ENCODE data around the gene TRAPPC5.

Gene TRAPPC5

GRCh38 chr19:7730286-7731217 is 49.9 kb downstream of the TRAPPC5 start:
- no peak for TF ChIP-seq SUZ12 (IDR thresholded peaks at IDR 0.05)
- POLR2A ChIA-PET: no interaction called here
- CTCF ChIA-PET: no interaction called here
- DNase-seq (ENCODE audit: extremely low spot score): no peak

- POLR2A ChIA-PET: no interaction called here
- DNase-seq (ENCODE audit: extremely low spot score): no peak
- CTCF ChIA-PET: no interaction called here
- TF ChIP-seq FOXM1 (IDR thresholded peaks at IDR 0.05; ENCODE audit: borderline replicate concordance) (no peak), FOXK2 (IDR thresholded peaks at IDR 0.05) (no peak), FOXA1 (IDR thresholded peaks at IDR 0.05) (no peak), BHLHE40 (IDR thresholded peaks at IDR 0.05; ENCODE audit: borderline replicate concordance) (no peak), CTBP1 (IDR thresholded peaks at IDR 0.05; ENCODE audit: borderline replicate concordance) (no peak), ELF4 (IDR thresholded peaks at IDR 0.05) (no peak), ARNT (IDR thresholded peaks at IDR 0.05) (no peak), HDGF (IDR thresholded peaks at IDR 0.05; ENCODE audit: borderline replicate concordance) (no peak), SUZ12 (IDR thresholded peaks at IDR 0.05) (no peak), TARDBP (IDR thresholded peaks at IDR 0.05) (no peak), LEF1 (IDR thresholded peaks at IDR 0.05; ENCODE audit: borderline replicate concordance) (no peak)
Observed at GRCh38 chr19:7731218-7731595, 50.6 kb downstream of the TRAPPC5 start.

- ChIA-PET CTCF (no interaction called here), POLR2A (no interaction called here)
- DNase-seq (ENCODE audit: extremely low spot score): no peak
- TF ChIP-seq TARDBP (IDR thresholded peaks at IDR 0.05) (no peak), CTBP1 (IDR thresholded peaks at IDR 0.05; ENCODE audit: borderline replicate concordance) (no peak), FOXM1 (IDR thresholded peaks at IDR 0.05; ENCODE audit: borderline replicate concordance) (no peak), SP1 (IDR thresholded peaks at IDR 0.05) (no peak), L3MBTL2 (conservative IDR thresholded peaks at IDR 0.05) (no peak), ARNT (IDR thresholded peaks at IDR 0.05) (no peak), HDGF (IDR thresholded peaks at IDR 0.05; ENCODE audit: borderline replicate concordance) (no peak), ELF4 (IDR thresholded peaks at IDR 0.05) (no peak), FOXA1 (IDR thresholded peaks at IDR 0.05) (no peak), NFRKB (IDR thresholded peaks at IDR 0.05) (no peak), BHLHE40 (IDR thresholded peaks at IDR 0.05; ENCODE audit: borderline replicate concordance) (no peak), FOXK2 (IDR thresholded peaks at IDR 0.05) (no peak), ZNF384 (IDR thresholded peaks at IDR 0.05) (no peak), LEF1 (IDR thresholded peaks at IDR 0.05; ENCODE audit: borderline replicate concordance) (no peak), PKNOX1 (IDR thresholded peaks at IDR 0.05) (no peak), SUZ12 (IDR thresholded peaks at IDR 0.05) (no peak)
Observed at GRCh38 chr19:7731615-7732014, 51.0 kb downstream of the TRAPPC5 start.

GRCh38 chr19:7732045-7732444 is 51.4 kb downstream of the TRAPPC5 start, which contains the start of gene CLEC4G:
Gene CLEC4G, minus strand, starts transcription at chr19:7732110. Its CDS starts 8 bp downstream, at chr19:7732102.
- ChIA-PET POLR2A (no interaction called here), CTCF (no interaction called here)
- no peak for TF ChIP-seq HDGF (IDR thresholded peaks at IDR 0.05; ENCODE audit: borderline replicate concordance)
- TF ChIP-seq FOXK2 (IDR thresholded peaks at IDR 0.05): no peak
- no peak for TF ChIP-seq ZNF384 (IDR thresholded peaks at IDR 0.05)

GRCh38 chr19:7733376-7733775 is 52.7 kb downstream of the TRAPPC5 start:
- ChIA-PET CTCF (no interaction called here), POLR2A (no interaction called here)
- TF ChIP-seq CTBP1 (IDR thresholded peaks at IDR 0.05; ENCODE audit: borderline replicate concordance): no peak
- no peak for TF ChIP-seq SUZ12 (IDR thresholded peaks at IDR 0.05)
- TF ChIP-seq ELF4 (IDR thresholded peaks at IDR 0.05): no peak
- no peak for TF ChIP-seq LEF1 (IDR thresholded peaks at IDR 0.05; ENCODE audit: borderline replicate concordance)
- TF ChIP-seq FOXA1 (IDR thresholded peaks at IDR 0.05): no peak
- no peak for TF ChIP-seq FOXM1 (IDR thresholded peaks at IDR 0.05; ENCODE audit: borderline replicate concordance)
- no peak for TF ChIP-seq ZNF384 (IDR thresholded peaks at IDR 0.05)
- TF ChIP-seq HDGF (IDR thresholded peaks at IDR 0.05; ENCODE audit: borderline replicate concordance): no peak
- no peak for TF ChIP-seq ARNT (IDR thresholded peaks at IDR 0.05)
- no peak for TF ChIP-seq NFRKB (IDR thresholded peaks at IDR 0.05)

More at GRCh38 chr19:7732045-7732444, 51.4 kb downstream of the TRAPPC5 start, which contains the start of gene CLEC4G:
- no peak for DNase-seq (ENCODE audit: extremely low spot score)

GRCh38 chr19:7734220-7735203 is 53.9 kb downstream of the TRAPPC5 start:
- ChIA-PET POLR2A (no interaction called here), CTCF (no interaction called here)
- no peak for DNase-seq (ENCODE audit: extremely low spot score)
- TF ChIP-seq BHLHE40 (IDR thresholded peaks at IDR 0.05; ENCODE audit: borderline replicate concordance) (no peak), L3MBTL2 (conservative IDR thresholded peaks at IDR 0.05) (no peak), ELF4 (IDR thresholded peaks at IDR 0.05) (no peak), PKNOX1 (IDR thresholded peaks at IDR 0.05) (no peak), HDGF (IDR thresholded peaks at IDR 0.05; ENCODE audit: borderline replicate concordance) (no peak), SP1 (IDR thresholded peaks at IDR 0.05) (no peak), CTBP1 (IDR thresholded peaks at IDR 0.05; ENCODE audit: borderline replicate concordance) (no peak)

More at GRCh38 chr19:7733376-7733775, 52.7 kb downstream of the TRAPPC5 start:
- DNase-seq (ENCODE audit: extremely low spot score): no peak

Measured in HEK293T (cell line).